GM19351 (cell line): ENCODE data around the gene MLN.

Source experiments
- ATAC-seq: cut with Tn5 transposase; IDR thresholded peaks from one replicate; pipeline ENCODE4 v1.9.1; 2021; ENCODE audit warnings: mild to moderate bottlenecking, moderate library complexity; ENCODE audit not compliant: unreplicated experiment

MLN gene

DNA sequence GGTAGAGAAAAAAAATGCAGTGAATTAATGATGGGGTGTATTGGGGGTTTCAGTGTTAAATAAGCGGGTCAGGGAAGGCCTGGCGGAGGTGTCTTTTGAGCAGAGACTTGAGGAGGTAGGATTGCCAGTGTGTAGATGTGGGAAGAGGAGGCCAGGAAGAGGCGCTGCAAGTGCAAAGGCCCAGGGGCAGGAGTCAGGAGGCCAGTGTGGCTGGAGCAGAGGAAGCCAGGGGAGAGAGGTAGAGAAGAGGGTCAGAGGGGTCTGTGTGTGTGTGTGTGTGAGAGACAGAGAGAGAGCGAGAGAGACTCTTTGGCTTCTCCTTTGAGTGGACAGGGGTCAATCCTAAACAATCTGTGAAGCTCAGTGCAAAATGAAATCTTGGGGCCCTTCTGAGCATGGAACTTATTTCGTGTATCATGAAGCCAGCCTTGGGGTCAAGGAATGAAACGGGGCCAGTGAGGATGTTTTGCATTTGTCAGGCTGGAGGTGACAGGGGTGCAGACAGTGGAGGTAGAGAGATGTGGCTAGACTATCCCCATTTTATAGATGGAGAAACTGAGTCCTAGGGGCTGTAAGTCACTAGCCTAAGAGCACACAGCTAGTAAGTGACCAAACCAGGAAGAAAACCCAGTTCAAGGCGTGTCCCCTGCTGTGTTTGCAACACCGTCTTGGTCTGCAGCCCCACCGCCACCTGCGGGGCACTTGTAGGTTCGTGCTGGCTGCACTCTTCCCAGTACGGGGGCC lies 47.4 kb downstream of the MLN start:
- no peak for ATAC-seq

DNA sequence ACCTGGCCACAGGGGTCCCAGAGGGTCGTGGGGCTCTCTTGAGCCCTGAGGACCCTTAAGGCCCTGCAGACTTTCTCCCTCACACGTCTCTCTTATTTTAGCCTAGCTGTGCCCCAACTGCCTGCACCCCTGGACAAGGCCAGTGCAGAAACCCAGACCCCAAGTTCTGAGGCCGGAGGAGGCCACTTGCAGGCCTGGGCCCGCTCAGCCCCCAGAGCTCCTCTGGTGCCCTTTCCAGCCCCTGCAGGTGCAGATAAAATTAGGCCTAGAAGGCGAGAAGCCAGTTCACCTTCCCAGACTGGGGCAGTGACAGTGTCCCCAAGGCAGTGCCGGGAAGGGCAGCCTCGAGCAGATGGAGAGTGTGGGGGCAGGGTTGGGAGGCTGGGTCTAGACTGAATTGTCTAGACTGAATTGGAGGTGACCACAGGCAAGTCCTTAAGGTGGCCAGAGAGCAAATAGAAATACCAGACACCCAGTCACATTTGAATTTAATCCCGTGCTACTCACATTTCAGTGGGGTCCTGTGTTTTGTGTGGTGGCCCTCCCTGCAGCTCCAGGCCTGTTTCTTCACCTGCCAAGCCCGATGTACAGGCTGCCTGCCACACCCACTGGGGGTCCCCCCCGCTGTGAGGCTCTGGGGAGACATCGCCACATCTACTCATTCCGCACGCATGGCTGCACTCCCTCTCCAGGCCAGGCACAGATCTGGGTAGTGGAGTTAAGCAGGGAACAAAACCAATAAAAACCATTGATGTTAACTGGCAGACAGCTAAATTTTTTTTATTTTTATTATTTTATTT lies 48.5 kb downstream of the MLN start:
- ATAC-seq = no peak

DNA sequence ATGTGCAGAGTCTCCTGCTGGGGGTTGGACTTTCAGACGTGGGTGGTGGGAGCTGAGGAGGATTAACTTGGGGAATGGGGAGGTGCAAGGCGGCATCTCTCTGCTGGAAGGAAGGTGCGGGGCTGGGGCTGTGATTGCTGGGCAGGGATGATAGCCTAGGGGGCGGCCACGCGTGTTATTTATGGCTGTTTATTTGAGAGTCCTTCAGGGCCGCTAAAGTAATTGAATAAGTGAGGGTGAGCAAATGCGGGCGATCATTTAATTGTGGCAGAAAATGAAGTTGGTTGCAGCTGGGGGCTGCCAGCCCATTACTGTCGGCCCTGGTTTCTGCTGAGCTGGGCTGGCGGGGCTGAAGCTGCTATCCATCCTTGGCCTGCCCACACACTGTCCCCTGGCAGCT lies 49.6 kb downstream of the MLN start:
- ATAC-seq = no peak

DNA sequence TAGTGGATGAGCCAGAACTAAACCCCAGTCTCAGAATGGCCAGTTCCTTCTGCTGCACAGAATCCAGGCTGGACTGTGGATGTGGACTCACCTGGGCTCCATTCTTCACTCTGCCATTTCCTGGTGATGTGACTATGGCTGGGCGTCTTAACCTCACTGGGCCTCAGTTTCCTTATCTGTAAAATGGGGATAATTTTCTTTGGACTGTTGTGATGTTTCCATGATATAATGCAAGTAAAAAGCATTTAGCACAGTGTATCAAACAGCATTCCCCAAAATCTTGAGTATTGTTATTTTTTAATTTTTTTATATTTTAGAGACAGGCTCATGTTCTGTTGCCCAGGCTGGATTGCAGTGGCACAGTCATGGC lies 51.2 kb downstream of the MLN start:
- no peak for ATAC-seq

DNA sequence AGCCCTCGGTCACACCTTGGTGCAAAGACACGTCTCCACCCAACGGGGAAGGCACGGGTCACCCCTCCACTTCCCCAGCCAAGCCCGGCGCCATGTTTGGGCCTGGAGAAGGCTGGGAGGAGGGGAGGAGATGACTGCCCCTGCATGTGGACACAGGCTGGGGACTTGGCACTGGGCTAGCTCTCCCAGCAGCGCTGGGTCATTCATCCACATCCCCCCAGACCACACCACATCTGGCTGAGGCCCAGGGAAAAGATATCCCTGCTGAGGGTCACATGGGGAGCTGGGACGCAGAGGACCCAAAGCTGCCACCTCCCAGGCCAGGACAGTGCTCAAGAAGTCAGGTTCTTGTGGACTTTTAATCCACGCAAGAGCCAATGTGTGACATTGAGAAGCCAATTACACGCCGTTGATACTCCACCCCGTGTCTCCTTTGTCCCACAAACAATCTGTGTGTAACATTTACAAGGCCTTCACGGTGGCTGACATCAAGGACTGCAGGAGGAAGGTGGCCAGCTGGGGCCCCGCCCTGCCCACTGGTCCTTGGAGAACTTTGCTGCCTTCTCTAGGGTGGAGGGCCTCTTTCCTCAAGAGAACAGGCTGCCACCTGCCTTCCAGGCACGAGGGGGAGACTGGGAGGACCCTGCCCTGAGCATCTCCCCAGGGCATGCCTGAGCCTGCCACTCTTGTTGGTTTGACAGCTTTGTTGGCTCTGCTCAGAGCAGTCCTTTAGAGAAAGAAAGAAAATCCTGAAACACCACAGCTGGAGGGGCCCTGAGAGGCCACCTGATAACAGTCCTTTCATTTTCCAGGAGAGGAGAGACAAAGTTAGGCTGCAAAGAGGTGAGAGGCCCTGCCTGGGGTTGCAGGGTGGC lies 51.8 kb downstream of the MLN start:
- ATAC-seq = no peak

DNA sequence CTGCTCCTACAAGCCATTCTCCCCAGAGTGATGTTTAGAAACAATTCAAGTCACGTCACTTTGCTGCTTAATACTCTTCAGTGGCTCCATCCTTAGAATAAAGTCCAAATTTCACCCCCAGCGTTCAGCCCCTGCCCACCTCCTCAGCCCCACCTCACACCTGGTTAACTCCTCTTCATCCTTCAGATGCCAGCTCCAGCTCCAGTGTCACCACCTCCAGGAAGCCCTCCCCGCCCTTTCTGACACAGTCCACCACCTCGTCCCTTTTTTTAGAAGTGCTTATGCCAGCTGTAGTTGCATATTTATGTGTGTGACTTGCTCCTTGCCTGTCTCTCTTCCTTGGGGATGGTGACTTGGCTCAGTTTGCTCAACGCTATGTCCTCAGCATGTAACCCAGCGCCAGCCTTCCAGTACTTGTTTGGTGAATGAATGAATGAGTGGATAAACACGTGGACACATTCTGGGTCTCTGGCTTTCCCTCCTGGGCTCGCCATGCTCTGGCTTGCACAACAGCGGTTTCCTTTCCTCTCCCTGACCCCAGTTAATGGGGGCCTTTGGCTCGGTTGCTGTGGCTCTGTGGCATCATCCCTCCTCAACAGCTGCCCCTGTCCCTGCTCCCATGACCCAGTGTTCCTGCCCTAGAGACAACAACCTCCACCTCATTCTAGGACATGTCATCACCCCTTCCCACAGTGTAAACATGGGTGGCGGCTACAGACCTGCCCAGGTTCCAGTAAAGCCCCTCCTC lies 53.4 kb downstream of the MLN start:
- no peak for ATAC-seq

DNA sequence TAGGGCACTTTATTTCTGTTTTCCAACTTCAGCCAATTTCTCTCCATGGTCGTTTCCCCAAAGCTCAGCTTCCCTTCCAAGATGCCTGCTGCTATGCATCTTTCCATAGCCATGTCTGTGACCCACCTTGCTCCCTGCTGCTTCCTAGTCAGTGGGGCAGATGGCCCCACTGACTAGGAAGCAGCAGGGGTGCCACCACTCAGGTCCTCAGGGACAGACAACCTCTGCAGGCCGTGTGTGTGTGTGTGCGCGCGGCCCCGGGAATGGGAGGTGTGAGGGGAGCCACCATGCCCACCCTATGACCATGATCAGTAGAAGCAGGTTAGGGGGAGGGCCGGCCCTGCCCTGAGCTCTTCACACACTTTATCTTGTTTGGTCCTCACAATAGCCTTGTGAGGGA lies 54.4 kb downstream of the MLN start:
- ATAC-seq = no peak

DNA sequence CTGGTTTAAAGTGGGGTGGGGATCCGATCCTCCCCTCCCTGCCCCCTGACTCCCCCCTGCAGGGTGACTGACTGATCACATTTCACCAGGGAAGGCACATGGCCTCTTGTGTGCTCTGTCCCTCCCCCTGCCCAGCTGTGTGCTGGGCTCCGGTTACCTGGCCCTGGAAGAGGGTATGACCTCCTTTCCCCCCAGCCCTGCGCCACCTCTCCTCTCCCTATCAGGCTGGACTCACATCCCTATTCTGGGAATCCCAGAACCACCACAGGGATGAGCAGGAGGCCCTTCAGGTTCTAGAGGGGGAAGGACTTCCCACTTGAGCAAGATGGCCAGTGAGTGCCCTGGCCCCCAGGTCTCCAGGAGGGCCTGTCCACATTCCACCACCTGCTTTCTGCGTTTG lies 55.0 kb downstream of the MLN start:
- ATAC-seq = no peak

DNA sequence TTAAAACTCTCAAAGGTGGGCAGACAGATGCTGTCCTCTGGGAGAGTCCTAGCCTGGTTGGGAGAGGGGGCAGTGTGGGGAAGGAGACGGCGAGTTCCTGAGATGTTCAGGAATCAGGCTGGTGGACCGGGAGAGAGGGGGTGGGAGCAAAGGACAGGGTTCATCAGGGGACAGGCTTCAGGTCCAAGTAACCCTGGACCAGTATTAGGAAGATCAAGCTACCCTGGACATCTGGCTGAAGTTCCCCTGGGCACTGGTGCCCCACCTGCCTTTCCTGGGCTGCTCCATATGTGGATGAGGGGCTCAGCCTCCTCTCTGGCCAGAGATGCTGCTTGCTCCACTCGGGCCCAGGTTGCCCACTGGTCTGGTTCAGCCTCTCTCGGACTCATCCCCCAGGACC lies 56.0 kb downstream of the MLN start:
- no peak for ATAC-seq

DNA sequence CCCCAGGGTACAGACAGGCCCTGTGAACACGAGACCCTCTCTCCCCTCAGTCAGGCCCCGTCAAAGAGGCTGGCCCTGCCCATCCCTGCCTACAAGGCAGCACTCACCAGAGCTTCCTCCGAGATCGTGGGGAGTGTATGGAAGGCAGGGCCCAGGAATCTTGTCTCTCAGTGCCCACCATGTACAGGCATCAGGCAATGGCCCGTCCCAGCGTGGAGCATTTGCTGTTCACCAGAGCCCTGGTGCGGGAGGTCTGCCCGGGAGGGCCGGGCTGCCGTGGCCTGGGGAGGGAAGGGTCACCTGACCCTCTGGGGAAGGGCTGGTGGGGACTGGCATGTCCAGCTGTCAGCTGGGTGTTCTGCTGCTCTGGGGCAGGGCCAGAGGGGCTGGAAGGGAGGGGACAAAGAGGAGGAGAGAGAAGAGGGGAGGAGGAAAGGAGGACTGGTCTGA lies 57.1 kb downstream of the MLN start, which contains the start of gene IP6K3:
Gene IP6K3 (minus strand): TSS at position 255 of the 450 bp plus-strand sequence. CDS start 11,429 bp downstream, outside the sequence.
- no peak for ATAC-seq

DNA sequence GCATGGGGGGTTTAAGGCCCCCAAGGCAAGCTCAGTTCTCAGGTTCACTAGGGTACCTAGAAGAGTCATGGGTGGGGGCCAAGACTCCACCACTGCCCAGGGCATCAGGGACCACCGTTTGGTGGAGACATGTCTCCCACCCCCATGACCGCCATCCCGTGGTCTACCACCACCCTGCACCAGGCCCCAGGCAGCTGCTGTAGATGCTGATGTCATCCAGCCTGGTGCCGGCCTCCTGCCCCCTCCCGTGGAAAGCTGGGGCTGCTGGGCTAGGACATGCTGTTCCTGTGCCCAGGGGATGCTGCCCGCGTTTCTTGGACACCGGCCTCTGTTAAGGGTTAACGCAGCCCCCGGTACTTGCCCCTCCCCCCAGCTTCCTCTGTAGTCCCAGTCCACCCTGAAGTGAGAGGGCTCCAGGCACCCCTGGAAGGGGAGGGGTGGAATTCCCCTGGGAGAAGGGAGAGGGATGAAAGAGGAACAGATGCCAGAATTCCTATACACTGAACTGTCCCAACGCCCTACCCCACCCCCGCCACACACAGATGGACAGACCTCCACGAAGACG lies 57.7 kb downstream of the MLN start:
- no peak for ATAC-seq

DNA sequence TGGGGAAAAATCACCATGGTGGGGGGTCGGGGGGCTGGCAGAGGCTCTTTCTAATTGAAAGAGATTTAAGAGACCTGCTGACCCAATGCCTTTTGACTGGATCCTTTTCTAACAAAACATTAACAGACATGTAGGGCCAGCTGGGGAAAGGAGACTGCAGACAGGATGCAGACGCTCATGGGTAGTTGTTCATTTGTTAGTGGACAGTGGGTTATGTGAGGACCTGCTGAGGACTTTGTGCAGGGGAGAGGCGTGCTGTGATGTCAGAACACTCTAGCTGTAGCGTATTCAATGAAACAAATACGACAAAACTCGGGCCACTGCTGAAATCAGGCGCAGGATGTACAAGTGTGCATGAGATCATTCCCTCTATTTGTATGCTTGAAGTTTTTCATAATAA lies 58.3 kb downstream of the MLN start:
- ATAC-seq = no peak

DNA sequence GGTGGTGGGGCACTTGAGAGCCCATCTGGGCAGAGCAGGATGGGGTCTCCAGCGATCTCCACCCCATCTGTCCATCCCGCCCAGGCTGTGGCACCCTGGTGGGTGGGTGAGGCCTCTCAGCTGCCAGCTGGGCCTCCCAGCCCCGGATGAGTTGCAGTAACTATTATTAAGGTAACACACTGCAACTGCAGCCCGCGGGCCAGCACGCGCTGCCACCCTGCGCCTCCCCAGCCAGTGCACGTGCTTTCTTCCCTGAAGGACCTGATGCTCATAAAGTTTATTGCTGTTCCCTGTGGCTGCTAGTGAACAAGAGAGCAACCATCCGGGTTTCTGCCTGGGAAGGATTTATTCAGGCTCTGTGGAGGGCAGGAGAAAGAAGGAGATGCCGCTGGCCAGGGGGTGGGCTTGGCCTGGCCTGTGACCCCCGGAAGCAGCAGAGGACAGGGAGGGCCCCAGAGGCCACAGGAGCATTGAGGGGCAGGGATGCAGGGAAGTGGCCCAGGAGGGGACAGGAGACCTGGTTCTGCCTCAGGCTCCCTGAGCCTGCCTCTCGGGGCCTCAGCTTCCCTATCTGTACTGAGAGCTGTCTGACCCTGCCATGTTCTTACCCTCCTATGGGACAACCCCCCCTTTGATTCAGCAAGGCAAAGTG lies 58.8 kb downstream of the MLN start:
- ATAC-seq = no peak
